ENCODE results near the gene WSB1.

DNA sequence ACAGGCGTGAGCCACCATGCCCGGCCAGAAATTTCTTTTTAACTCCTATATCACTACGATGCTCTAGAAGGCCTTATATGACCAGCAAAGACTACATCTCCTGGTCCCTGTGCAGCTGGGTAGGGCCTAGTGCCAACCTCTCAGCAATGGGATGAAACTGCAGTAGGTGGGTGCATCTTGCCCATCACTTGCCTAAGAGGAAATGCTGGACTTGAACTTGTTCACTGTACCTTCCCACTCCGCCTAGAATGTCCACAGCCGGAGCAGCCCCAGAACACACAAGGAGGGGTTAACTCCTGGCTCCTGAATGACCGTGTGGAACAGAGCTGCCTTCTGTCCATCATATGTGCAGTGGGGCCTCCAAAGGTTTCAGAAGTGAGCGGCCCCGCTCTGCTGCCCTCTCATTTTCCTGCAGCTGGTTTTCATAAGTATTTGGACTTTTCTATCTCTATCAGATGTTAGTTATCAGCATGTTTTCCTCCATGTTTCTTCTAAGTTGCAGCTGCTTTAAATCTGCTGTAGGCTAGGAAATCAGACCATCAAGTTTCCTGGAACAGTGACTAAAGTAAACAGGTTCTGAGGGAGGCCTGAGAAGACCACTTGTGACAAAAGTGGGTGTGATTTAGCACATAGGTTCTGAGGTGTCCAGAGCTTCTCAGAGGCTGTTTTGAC is 52.5 kb downstream of the WSB1 start:
- TF ChIP-seq ZFP3 (CRISPR knock-in tag; IDR thresholded peaks at IDR 0.05) = no peak
- TF ChIP-seq, protein P1, sequence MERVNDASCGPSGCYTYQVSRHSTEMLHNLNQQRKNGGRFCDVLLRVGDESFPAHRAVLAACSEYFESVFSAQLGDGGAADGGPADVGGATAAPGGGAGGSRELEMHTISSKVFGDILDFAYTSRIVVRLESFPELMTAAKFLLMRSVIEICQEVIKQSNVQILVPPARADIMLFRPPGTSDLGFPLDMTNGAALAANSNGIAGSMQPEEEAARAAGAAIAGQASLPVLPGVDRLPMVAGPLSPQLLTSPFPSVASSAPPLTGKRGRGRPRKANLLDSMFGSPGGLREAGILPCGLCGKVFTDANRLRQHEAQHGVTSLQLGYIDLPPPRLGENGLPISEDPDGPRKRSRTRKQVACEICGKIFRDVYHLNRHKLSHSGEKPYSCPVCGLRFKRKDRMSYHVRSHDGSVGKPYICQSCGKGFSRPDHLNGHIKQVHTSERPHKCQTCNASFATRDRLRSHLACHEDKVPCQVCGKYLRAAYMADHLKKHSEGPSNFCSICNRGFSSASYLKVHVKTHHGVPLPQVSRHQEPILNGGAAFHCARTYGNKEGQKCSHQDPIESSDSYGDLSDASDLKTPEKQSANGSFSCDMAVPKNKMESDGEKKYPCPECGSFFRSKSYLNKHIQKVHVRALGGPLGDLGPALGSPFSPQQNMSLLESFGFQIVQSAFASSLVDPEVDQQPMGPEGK (CRISPR knock-in tag; IDR thresholded peaks at IDR 0.05; ENCODE audit: borderline replicate concordance) = no peak
- no peak for TF ChIP-seq BACH2 (CRISPR knock-in tag; IDR thresholded peaks at IDR 0.05; ENCODE audit: borderline replicate concordance)
- no peak for TF ChIP-seq ZC3H10 (CRISPR knock-in tag; IDR thresholded peaks at IDR 0.05)
- TF ChIP-seq GLIS3 (CRISPR knock-in tag; IDR thresholded peaks at IDR 0.05) = no peak
- no peak for TF ChIP-seq ZFP30 (CRISPR knock-in tag; IDR thresholded peaks at IDR 0.05)
- TF ChIP-seq ARNTL (CRISPR knock-in tag; IDR thresholded peaks at IDR 0.05; ENCODE audit: borderline replicate concordance, low read depth) = no peak
- TF ChIP-seq, protein P2, sequence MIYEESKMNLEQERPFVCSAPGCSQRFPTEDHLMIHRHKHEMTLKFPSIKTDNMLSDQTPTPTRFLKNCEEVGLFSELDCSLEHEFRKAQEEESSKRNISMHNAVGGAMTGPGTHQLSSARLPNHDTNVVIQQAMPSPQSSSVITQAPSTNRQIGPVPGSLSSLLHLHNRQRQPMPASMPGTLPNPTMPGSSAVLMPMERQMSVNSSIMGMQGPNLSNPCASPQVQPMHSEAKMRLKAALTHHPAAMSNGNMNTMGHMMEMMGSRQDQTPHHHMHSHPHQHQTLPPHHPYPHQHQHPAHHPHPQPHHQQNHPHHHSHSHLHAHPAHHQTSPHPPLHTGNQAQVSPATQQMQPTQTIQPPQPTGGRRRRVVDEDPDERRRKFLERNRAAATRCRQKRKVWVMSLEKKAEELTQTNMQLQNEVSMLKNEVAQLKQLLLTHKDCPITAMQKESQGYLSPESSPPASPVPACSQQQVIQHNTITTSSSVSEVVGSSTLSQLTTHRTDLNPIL (CRISPR knock-in tag; IDR thresholded peaks at IDR 0.05; ENCODE audit: low read depth) = no peak
- TF ChIP-seq PPARA (CRISPR knock-in tag; IDR thresholded peaks at IDR 0.05; ENCODE audit: borderline replicate concordance) = no peak
- TF ChIP-seq ZNF565 (CRISPR knock-in tag; conservative IDR thresholded peaks at IDR 0.05; ENCODE audit: low read depth) = no peak
